Fibroblast of skin of abdomen (primary cell): ENCODE data around the gene SPTBN1.

Experiments used
- DNase-seq: peaks from one replicate; pipeline ENCODE4 v3.0.0-alpha.2; 2013

Gene SPTBN1

DNA sequence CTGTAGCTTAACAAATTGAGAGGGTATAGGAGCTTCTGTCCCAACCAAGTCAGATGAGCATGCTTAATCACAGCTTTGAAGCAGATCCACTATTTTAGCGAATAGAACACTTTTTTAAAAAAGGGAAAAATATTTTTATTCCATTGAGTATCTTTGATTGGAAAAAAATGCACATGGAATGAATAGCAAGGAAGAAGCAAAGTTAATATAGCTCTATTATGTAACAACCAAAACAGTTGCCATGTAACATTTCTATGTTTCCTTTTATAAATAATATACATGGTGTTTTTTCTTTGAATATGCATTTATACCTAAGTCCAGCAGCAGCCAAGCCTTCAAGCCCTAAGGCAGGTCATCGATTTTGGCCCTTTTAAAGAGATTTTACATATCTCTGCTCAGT, 21.4 kb upstream of the SPTBN1 start:
- DNase-seq: no peak

GRCh38 chr2:54435325-54436226, 20.6 kb upstream of the SPTBN1 start:
- no peak for DNase-seq

DNA sequence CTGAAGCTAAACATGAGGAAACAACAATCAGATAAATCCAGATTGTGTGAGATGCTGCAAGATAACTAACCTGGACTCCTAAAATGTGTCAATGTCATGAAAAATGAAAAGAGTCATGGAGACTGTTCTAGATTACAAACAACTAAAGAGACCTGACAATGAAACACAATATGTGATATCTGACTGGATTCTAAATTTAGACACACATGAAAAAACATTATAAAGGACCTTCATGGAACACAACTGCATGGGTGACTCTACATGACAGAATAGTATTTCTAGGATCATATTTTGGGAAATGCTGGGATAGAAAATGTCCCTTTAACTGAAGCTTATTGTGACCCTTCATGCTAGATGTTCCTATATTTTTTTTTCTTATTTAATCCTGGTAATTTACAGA, 18.5 kb upstream of the SPTBN1 start:
- no peak for DNase-seq

- no peak for DNase-seq
These were observed 17.9 kb upstream of the SPTBN1 start for GRCh38 chr2:54438271-54438670.

GRCh38 chr2:54439582-54439981, 16.5 kb upstream of the SPTBN1 start:
- no peak for DNase-seq

DNA sequence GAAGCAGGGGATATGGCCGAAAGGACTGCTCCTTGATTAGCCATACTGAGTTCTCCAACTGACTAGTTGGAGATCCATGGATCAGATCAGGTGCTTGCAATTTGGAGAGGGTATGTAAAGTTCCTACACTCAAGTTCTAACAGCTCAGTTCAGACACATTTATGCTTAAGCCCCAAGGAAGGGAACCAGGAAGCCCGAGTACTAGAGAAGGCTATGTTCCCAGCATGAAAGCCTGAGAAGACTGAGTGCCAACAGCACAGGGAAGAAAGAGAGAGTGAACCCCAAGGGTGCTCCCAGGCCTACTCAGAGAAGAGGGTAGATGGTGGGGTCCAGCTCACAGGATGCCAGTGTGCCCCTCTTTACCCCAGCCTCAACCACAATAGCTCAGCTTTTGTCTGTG, 16.1 kb upstream of the SPTBN1 start:
- DNase-seq: no peak

DNA sequence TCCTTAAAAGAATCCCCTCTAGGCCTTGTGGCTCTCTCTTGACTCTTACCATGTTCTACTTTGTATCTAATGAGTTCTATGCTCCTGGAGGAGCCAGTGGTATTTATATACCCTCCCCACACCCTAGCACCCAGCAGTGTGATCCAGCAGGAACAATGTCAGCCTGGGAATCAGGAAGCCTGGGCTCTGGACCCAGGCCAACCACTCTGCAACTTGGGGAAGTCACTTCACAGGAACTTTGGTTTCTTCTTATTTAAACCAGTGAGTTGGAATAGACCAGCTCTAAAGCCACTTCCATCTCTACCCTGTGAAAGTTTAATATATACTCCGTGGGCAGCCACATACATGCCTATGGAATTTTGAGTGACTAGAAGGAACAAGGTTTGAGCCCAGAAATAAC, 11.6 kb upstream of the SPTBN1 start:
- no peak for DNase-seq

GRCh38 chr2:54446122-54446521, 10.0 kb upstream of the SPTBN1 start:
- DNase-seq: no peak

- DNase-seq: no peak
These were observed 9.5 kb upstream of the SPTBN1 start for GRCh38 chr2:54446625-54447024.

GRCh38 chr2:54454548-54455130, 1.5 kb upstream of the SPTBN1 start:
- DNase-seq: no peak

DNA sequence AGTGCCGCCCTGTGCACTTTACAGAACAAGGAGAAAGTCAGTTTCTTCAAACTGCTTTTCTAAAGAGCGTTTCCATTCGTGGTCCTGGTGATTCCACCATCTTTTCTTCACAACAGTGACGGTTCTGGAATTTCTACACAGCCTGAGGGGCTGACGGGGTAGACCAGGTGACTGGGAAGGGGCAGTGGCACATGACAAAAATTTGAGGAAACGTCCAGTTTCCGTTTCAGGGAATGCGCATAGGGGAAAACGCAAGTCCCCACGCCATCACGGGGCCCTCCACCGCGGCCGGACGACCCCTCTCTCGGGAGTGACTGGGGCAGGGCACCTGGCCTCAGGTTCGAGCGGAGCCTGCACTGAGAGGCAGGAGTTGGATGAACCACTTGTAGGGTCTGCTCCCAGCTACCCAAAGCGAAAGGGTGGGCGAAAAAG, 980 bp upstream of the SPTBN1 start:
- DNase-seq: no peak

- DNase-seq: no peak
These were observed 160 bp downstream of the SPTBN1 start for GRCh38 chr2:54456362-54456611.

DNA sequence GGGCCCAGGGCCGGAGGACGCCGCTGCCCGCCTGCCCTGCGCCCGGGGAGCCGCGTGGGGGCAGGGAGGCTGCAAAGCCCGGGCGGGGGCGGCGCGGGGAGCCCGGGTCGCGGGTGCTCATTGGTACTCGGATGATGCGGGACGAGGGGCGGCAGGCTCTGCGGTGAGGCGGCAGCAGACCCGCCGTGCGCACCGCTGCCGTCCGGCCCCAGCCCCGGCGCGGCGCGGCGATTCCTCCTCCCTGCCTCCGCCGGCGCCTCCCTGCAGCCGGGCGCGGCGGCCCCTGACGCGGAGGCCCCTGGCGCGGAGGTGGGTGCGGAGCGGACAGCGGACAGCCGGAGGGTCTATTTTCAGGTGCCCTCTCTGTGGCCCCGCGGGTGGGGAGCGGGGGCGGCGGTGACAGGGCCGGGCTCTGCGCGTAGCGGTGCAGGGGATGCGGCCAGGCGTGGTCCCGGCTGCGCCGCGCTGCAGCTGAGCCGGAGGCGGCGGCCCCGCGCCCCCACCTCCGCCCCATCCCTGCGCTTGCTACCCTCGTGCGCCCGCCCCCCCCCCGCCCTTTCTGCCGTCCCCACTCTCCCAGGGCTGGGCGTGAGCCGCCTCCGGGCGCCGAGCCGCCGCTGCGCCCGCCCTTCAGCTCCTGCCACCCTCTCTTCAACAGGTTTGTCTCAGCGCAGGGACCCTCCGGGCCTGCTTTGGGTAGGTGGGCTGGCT, 640 bp downstream of the SPTBN1 start:
- DNase-seq: peak; percentile 39

GRCh38 chr2:54457323-54458023, 1.3 kb downstream of the SPTBN1 start:
- no peak for DNase-seq

GRCh38 chr2:54459037-54459441, 2.9 kb downstream of the SPTBN1 start:
- no peak for DNase-seq

- DNase-seq: no peak
These were observed 5.1 kb downstream of the SPTBN1 start for GRCh38 chr2:54461261-54461660.

DNA sequence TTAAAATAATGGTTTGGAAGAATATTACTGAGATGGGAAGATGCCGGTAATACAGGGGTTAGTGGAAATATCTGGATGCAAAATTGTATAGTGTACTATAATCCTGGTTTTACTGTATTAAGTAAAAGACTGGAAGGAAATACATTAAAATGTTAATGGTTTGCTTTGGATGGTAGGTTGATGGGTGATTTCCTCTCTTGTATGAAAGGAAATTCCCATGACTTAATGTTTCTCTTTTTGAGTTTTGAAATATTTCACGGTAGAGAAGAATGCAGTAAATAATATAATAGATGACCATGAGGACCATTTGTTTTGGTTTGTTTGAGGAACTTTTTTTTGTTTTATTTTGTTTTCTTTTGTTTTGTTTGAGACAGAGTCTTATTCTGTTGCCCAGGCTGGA, 8.2 kb downstream of the SPTBN1 start:
- DNase-seq: no peak

DNA sequence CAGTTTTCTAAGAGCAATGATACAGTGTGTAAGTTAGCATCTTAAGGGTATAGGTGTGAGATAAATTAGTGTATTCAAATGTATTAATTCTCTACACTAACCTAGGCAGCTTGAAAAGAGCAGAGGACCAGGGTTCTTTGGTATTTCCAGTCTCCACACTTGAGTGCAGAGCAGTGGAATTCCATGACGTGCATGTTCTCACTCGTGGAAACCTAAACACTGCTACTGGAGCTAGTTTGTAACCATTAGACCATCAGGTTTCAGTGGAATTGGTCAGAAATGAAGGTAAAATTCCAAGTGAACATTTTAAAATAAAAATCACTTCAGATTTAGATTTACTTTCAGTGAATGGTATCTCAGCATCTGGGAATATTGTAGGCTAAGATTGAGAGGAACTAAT, 9.0 kb downstream of the SPTBN1 start:
- no peak for DNase-seq

DNA sequence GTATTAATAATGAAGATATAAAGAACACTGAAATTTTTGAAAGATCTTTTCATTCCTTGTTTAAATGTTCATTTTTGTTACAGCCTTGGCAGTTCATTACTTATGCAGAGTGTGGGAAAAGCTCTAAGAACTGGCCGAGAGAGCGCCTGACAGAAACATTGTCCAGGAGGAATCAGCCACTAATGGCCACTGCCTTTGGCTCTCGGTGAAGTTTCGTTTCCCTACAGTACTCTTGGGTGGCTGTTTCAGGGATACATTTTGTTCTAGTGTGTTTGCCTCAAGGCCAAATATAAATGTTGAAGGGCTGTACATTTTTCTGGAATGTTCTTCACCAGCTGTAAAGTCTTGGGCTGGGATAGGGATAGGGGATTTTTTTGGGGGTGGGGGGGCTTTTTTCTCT, 10.7 kb downstream of the SPTBN1 start:
- DNase-seq: no peak

DNA sequence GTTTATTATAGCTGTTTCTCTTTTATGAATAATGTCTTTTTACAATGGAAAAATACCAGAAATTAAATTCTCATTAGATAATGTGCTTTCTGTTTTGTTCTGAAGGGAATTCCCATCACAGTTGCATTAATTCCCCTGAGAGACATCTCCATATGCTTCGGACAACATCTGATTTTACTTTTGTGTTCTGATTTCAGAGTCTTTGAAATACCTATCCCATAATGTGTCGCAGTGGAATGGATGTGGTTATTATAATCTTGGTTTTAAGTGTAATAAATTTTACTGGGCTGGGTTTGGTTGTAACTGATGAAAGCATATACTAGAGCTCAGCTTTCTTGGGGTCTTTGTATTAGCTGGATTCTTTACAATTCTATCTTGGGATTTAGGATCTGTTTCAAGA, 12.5 kb downstream of the SPTBN1 start:
- DNase-seq: peak; percentile 96

DNA sequence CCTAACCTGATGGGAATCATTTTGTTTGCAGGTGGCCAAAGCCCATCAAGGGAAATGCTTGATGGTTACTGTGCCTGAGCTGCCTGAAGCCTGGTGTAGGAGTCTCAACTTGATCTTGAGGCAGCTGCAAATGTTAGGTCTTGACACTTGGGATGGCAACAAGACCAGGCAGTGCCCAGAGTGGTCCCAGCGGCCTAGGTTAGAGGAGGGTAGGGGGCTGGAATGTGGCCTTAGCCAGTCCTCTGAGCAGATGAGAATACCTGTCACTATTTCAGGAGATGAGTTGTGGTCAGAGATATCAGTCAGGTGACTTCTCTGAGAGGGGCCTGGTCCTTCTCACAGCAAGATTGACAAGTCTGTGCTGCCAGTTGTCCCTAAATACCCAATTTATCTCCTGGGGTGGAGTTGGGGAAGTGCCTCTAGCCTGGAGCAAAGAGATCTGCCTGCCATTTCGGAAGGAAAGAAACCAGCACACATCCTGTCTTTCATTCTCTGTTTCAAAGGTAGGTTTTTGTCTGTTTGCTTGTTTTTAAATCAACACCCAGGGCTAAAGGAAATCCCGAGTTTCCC, 13.4 kb downstream of the SPTBN1 start:
- no peak for DNase-seq

- peak; percentile 84 for DNase-seq
These were observed 14.3 kb downstream of the SPTBN1 start for GRCh38 chr2:54470266-54470938.
